Measurements from ENCODE around the gene USP40.

Gene USP40

DNA sequence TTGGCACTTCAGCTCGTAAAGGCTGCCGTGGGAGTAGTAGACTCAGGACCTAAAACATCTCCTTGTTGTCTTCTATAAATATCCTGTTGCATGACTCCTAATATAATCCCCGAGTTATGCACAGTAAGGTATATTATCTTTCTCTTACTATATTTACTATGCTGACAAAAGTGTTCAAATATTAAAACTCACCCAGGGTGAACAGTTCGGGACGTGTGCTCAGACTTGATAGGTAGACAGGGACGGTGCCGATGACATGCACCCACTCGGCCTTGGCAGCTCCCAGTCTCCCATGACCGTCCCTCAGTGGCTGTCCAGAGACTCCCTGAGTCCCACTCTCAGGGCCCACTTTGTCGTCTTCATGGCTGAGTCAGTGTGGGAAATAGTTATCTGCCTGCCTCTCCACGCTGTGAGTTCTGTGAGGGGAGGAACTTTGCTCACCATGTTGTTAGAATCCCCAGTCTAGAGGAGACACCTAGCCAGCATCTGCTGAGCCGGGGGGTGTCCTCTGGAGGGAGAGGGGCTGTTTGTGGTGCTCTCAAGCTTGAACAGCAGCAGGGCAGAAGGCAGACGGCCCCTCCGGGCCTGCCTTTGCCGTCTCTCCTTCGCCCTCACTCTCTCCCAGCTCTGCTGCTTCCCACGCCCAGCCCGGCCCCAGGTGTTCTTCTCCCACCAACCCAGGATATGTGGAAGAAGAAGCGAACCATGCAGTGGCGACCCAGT is 137.2 kb downstream of the USP40 start:
- H3K4me1 ChIP-seq, result no peaks in the 10 kb centered on the region
- in situ Hi-C loops (cut with MboI; ENCODE audit: low sequenced_read_pairs), result no loop called here

GRCh38 chr2:233428438-233428837 is 138.1 kb downstream of the USP40 start:
- in situ Hi-C loops (cut with MboI; ENCODE audit: low sequenced_read_pairs), result no loop called here
- peaks cover 6% of the 10 kb centered on the region; the same call in 1 of the 2 replicates for H3K9me3 ChIP-seq

More for the DNA sequence above, 137.2 kb downstream of the USP40 start:
- H3K27me3 ChIP-seq (ENCODE audit: low read depth), result no peaks in the 10 kb centered on the region
- H3K4me3 ChIP-seq, result no peak overlapping the region
- no peak for DNase-seq (ENCODE audit: low spot score in 2 of 2)
- H3K36me3 ChIP-seq (replicated peaks), result no peaks in the 10 kb centered on the region
- H3K9me3 ChIP-seq, result peaks cover 6% of the 10 kb centered on the region; the same call in 1 of the 2 replicates

DNA sequence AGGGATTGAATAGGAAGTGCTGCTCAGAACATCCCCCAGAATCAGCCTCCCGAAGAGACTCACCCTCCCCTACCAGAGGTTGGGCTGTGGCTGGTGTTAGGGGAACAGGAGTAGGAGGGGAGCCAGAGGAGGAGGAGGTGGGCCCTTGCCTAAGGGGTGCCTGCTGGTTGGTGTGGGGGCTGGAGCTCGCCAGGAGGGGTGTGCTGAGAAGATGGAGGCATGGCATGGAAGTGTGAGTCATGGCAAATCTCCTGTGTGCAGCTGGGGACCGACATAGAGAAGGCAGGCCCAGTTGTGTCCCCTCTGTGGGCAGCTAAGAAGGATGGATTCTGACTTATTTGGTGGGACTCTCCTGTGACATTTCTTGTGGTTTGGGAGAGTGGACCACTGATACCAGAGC is 138.6 kb downstream of the USP40 start:
- H3K4me1 ChIP-seq, result no peaks in the 10 kb centered on the region
- H3K4me3 ChIP-seq, result no peak overlapping the region
- H3K27me3 ChIP-seq (ENCODE audit: low read depth), result no peaks in the 10 kb centered on the region
- no peak for DNase-seq (ENCODE audit: low spot score in 2 of 2)
- in situ Hi-C loops (cut with MboI; ENCODE audit: low sequenced_read_pairs), result no loop called here
- H3K36me3 ChIP-seq (replicated peaks), result peaks cover 2% of the 10 kb centered on the region; the same call in 1 of the 2 replicates
- peaks cover 6% of the 10 kb centered on the region; the same call in 1 of the 2 replicates for H3K9me3 ChIP-seq

More at GRCh38 chr2:233428438-233428837, 138.1 kb downstream of the USP40 start:
- Histone ChIP-seq H3K27me3 (ENCODE audit: low read depth) (no peaks in the 10 kb centered on the region), H3K36me3 (replicated peaks) (no peaks in the 10 kb centered on the region), H3K4me3 (no peak overlapping the region), H3K4me1 (no peaks in the 10 kb centered on the region)
- DNase-seq (ENCODE audit: low spot score in 2 of 2), result no peak

- no peak for DNase-seq (ENCODE audit: low spot score in 2 of 2)
- in situ Hi-C loops (cut with MboI; ENCODE audit: low sequenced_read_pairs), result no loop called here
Observed at GRCh38 chr2:233426619-233427342, 139.8 kb downstream of the USP40 start.

More at GRCh38 chr2:233426619-233427342, 139.8 kb downstream of the USP40 start:
- Histone ChIP-seq H3K4me3 (no peak overlapping the region), H3K9me3 (peaks cover 6% of the 10 kb centered on the region; the same call in 1 of the 2 replicates), H3K4me1 (no peaks in the 10 kb centered on the region), H3K36me3 (replicated peaks) (peaks cover 4% of the 10 kb centered on the region; the same call in 1 of the 2 replicates), H3K27me3 (ENCODE audit: low read depth) (no peaks in the 10 kb centered on the region)
